MCF 10A (cell line): ENCODE data around the gene FAM221B. TPM values are rescaled to one million over a fixed set of nuclear protein-coding genes. Genes with fewer than 3 reads are reported as not detected.

Experiments used
- BruUV-seq: library from RNA; stranded (reverse); fragments of 400-500 nt; replicated peaks from 2 replicates; lab custom pipeline; 2021; lab: Mats Ljungman, UMichigan
- CTCF ChIA-PET: fragments of 300-600 bp; sonication (Branson Sonifier 250); formaldehyde crosslinking; extraction: SDS; loops from one replicate; lab custom pipeline; 2021; ENCODE audit warnings: antibody characterized with exemption, inconsistent platforms; lab: Yijun Ruan, JAX
- POLR2A ChIA-PET: fragments of 300-600, 350-650 bp; sonication (Branson Sonifier 250); formaldehyde crosslinking; extraction: SDS; loops from one replicate; lab custom pipeline; 2020; ENCODE audit warnings: antibody characterized with exemption, inconsistent platforms; lab: Yijun Ruan, JAX
- DNase-seq: peaks from one replicate; pipeline ENCODE4 v3.0.0-alpha.2; 2018; ENCODE audit not compliant: unreplicated experiment
- H3K27ac Mint-ChIP-seq: one replicate; pipeline ENCODE4 v1.8.0; 2022; ENCODE audit warnings: mild to moderate bottlenecking, low read depth, mixed read lengths; ENCODE audit not compliant: unreplicated experiment
- H3K27me3 Mint-ChIP-seq: one replicate; pipeline ENCODE4 v1.8.0; 2022; ENCODE audit warnings: mixed read lengths; ENCODE audit not compliant: insufficient read depth, unreplicated experiment
- H3K36me3 Mint-ChIP-seq: one replicate; pipeline ENCODE4 v1.8.0; 2022; ENCODE audit warnings: mild to moderate bottlenecking, moderate library complexity, mixed read lengths; ENCODE audit not compliant: insufficient read depth, unreplicated experiment
- H3K4me1 Mint-ChIP-seq: one replicate; pipeline ENCODE4 v1.8.0; 2022; ENCODE audit warnings: mixed read lengths; ENCODE audit not compliant: insufficient read depth, unreplicated experiment
- H3K4me3 Mint-ChIP-seq: one replicate; pipeline ENCODE4 v1.8.0; 2022; ENCODE audit warnings: mild to moderate bottlenecking, moderate library complexity, mixed read lengths; ENCODE audit not compliant: unreplicated experiment
- H3K9me3 Mint-ChIP-seq: one replicate; pipeline ENCODE4 v1.8.0; 2022; ENCODE audit warnings: mixed read lengths; ENCODE audit not compliant: unreplicated experiment
- CTCF ChIP-seq: fragments of 200-600 bp; IDR thresholded peaks from one replicate; pipeline ENCODE4 v1.8.0; 2022; ENCODE audit warnings: antibody characterized with exemption, mild to moderate bottlenecking; ENCODE audit not compliant: unreplicated experiment
- intact Hi-C: fragments of 100-400 bp; cut with micrococcal nuclease; formaldehyde crosslinking; loops from 2 replicates; pipeline ENCODE4 v1.14.1; 2022
- total RNA-seq: library from RNA; stranded (reverse); gene quantifications from 2 replicates; pipeline ENCODE4 v1.2.3, GENCODE V29; 2022

Gene FAM221B
- total RNA-seq, 1 experiment from 2014 or later: not detected

DNA sequence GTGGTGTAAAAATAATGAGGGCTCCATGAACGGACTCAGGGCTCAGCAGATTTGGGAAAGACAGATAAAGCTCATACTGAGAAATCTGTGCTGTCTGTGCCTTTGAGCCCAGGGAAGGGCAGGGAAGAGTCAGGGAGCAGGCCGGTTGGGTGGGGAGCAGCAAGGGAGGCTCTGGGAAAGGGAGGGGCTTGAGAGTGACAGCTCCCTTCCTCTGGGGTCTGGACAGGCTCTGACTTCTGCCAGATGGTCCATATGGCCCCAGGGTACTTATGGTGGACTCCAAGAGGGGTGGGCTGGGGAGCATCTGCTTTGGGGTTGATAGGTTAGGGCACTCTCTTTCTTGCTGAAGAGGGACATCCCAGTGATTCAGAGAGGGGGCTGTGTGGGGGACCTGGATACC lies 35.1 kb downstream of the FAM221B start:
- no peaks in the 10 kb centered on the region for H3K27me3 Mint-ChIP-seq
- BruUV-seq: no TSS peak
- H3K4me3 Mint-ChIP-seq: no peak overlapping the region
- peaks cover 17% of the 10 kb centered on the region for H3K4me1 Mint-ChIP-seq
- H3K9me3 Mint-ChIP-seq: no peaks in the 10 kb centered on the region
- H3K27ac Mint-ChIP-seq: peak overlapping the region; percentile 52
- ChIA-PET POLR2A (interaction anchor here (1.1 kb wide), 1 partner anchor 114 kb away, joined by 4 read pairs; no protein-coding TSS in a partner anchor), CTCF (interaction anchor here (0.9 to 2.7 kb wide), 6 partner anchors 20 to 117 kb away, joined by 3 to 24 read pairs (median 7); partner anchors contain the start of gene FAM221B)
- intact Hi-C loops: loop anchor here (10.0 kb wide), 1 partner anchor 231 kb away; no protein-coding TSS in a partner anchor
- no peak for TF ChIP-seq CTCF
- peaks cover 5% of the 10 kb centered on the region for H3K36me3 Mint-ChIP-seq
- DNase-seq: no peak

- Mint-ChIP-seq H3K36me3 (peaks cover 5% of the 10 kb centered on the region), H3K4me3 (no peak overlapping the region), H3K27me3 (no peaks in the 10 kb centered on the region), H3K4me1 (peaks cover 10% of the 10 kb centered on the region), H3K9me3 (no peaks in the 10 kb centered on the region), H3K27ac (peak overlapping the region; percentile 52)
- TF ChIP-seq CTCF: no peak
- no peak for DNase-seq
- CTCF ChIA-PET: interaction anchor here (0.9 to 2.7 kb wide), 9 partner anchors 17 to 232 kb away, joined by 3 to 24 read pairs (median 5); partner anchors contain the start of gene FAM221B
- intact Hi-C loops: loop anchor here (10.0 kb wide), 1 partner anchor 232 kb away; no protein-coding TSS in a partner anchor
- POLR2A ChIA-PET: interaction anchor here (1.1 kb wide), 1 partner anchor 114 kb away, joined by 4 read pairs; no protein-coding TSS in a partner anchor
- no TSS peak for BruUV-seq
Measured at GRCh38 chr9:35792826-35793225, 35.7 kb downstream of the FAM221B start.

GRCh38 chr9:35792024-35792813 lies 36.3 kb downstream of the FAM221B start:
- intact Hi-C loops: loop anchor here (10.0 kb wide), 1 partner anchor 233 kb away; no protein-coding TSS in a partner anchor
- peaks cover 9% of the 10 kb centered on the region for H3K4me1 Mint-ChIP-seq
- BruUV-seq: no TSS peak
- no peak overlapping the region for H3K4me3 Mint-ChIP-seq
- no peak for DNase-seq
- POLR2A ChIA-PET: interaction anchor here (1.1 kb wide), 1 partner anchor 115 kb away, joined by 4 read pairs; no protein-coding TSS in a partner anchor
- no peak overlapping the region for H3K27ac Mint-ChIP-seq
- peaks cover 5% of the 10 kb centered on the region for H3K36me3 Mint-ChIP-seq
- no peak for TF ChIP-seq CTCF
- no peaks in the 10 kb centered on the region for H3K27me3 Mint-ChIP-seq
- CTCF ChIA-PET: interaction anchor here (1.0 to 2.7 kb wide), 10 partner anchors 10 to 232 kb away, joined by 3 to 24 read pairs (median 4); partner anchors contain the start of gene FAM221B
- H3K9me3 Mint-ChIP-seq: no peaks in the 10 kb centered on the region
